ENCODE results near the gene ZSWIM5.
A peak's percentile ranks its signal among the peaks of the same experiment; 100 is the strongest.
"Not testable (repeated sequence)": the region's sequence is repeated elsewhere in the genome, so short reads cannot be mapped to it uniquely, and the experiment has no call there.

ZSWIM5 gene

GRCh38 chr1:45141247-45142003, 65.0 kb downstream of the ZSWIM5 start:
- no peak for DNase-seq (ENCODE audit: low read depth)

GRCh38 chr1:45136984-45137383, 69.4 kb downstream of the ZSWIM5 start:
- DNase-seq (ENCODE audit: low read depth): no peak

- no peak for DNase-seq (ENCODE audit: low read depth)
Measured at GRCh38 chr1:45135316-45135715, 71.1 kb downstream of the ZSWIM5 start.

- DNase-seq (ENCODE audit: low read depth): no peak
Measured at GRCh38 chr1:45134461-45134873, 71.9 kb downstream of the ZSWIM5 start.

DNA sequence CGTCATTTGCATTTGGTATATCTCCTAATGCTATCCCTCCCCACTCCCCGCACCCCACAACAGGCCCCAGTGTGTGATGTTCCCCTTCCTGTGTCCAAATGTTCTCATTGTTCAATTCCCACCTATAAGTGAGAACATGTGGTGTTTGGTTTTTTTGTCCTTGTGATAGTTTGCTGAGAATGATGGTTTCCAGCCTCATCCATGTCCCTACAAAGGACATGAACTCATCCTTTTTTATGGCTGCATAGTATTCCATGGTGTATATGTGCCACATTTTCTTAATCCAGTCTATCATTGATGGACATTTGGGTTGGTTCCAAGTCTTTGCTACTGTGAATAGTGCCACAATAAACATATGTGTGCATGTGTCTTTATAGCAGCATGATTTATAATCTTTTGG, 73.7 kb downstream of the ZSWIM5 start:
- not testable (repeated sequence) for DNase-seq (ENCODE audit: low read depth)

- DNase-seq (ENCODE audit: low read depth): no peak
Measured at GRCh38 chr1:45123358-45123757, 83.0 kb downstream of the ZSWIM5 start.

GRCh38 chr1:45122724-45123123, 83.7 kb downstream of the ZSWIM5 start:
- DNase-seq (ENCODE audit: low read depth): no peak

DNA sequence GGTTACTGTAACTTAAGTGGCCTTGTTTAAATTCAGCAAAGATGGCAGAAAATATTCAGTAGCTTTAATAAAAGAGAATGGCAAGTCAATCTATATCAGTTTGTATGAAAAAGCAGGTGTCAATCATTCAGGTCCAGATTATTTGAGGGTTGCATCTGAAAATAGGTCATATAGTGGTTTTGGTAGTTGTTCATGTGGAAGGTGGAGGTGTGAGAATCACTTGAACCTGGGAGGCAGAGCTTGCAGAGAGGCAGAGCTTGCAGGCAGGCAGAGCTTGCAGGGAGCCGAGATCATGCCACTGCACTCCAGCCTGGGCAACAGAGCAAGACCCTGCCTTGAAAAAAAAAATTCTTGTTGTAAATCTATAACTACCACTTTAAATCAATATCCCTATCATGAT, 88.6 kb downstream of the ZSWIM5 start:
- DNase-seq (ENCODE audit: low read depth): no peak

DNA sequence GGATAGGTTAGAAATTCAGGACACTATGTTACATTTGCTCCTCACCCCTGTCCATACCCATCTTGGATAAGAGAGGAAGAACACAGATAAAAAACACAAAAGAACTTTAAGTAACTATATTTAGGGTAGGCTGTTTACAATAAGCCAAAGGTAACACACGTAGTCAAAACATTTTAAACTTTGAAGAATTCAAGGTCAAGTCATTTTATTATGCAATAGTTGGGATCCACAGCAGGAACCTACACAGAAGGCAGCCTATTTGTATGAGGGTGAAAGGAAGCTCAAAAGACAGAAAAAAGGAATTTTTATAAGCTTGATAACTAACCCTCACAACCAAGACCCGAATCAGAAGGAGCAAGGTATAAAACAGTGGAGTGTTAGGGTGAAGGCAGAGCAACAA, 89.6 kb downstream of the ZSWIM5 start:
- DNase-seq (ENCODE audit: low read depth): no peak

- DNase-seq (ENCODE audit: low read depth): no peak
Measured at GRCh38 chr1:45116340-45116739, 90.1 kb downstream of the ZSWIM5 start.

- DNase-seq (ENCODE audit: low read depth): not testable (repeated sequence)
Measured at GRCh38 chr1:45115198-45115597, 91.2 kb downstream of the ZSWIM5 start.

- no peak for DNase-seq (ENCODE audit: low read depth)
Measured at GRCh38 chr1:45112661-45113060, 93.7 kb downstream of the ZSWIM5 start.

DNA sequence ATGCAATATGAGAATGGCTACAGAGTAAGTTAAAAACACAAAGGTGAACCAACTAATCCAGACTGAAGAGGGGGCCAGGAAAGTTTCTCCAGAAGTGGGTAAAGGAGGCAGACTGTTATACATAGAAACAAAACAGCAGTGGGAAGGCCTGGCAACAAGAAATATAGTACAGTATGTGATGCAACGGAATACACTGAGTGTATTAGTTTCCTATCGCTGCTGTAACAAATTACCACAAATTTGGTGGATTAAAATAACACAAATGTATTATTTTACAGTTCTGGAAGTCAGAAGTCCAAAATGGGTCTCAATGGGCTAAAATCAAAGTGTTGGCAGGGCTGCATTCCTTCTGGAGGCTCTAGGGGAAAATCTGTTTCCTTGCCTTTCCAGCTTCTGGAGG, 95.2 kb downstream of the ZSWIM5 start:
- no peak for DNase-seq (ENCODE audit: low read depth)

DNA sequence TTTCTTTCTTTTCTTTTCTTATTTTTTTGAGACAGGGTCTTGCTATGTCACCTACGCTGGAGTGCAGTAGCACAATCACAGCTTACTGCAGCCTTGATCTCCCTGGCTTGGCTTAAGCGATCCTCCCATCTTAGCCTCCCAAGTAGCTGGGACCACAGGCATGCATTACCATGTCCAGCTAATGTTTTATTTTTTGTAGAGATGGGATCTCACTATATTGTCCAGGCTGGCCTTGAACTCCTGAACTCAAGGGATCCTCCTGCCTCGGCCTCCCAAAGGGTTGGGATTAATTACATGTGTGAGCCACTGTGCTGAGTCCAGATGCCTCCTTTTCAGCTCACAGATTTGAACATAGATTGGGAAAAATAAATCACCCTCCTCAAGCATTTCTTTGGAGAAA, 98.6 kb downstream of the ZSWIM5 start:
- DNase-seq (ENCODE audit: low read depth): no peak

DNA sequence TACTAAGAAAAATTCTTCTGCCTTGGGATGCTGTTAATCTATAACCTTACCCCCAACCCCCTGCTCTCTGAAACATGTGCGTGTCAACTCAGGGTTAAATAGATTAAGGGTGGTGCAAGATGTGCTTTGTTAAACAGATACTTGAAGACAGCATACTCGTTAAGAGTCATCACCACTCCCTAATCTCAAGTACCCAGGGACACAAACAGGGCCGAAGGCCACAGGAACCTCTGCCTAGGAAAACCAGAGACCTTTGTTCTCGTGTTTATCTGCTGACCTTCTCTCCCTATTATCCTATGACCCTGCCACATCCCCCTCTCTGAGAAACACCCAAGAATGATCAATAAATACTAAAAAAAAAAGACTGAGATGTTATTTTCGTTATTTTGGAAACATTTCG, 99.5 kb downstream of the ZSWIM5 start:
- peak; percentile 3 for DNase-seq (ENCODE audit: low read depth)

DNA sequence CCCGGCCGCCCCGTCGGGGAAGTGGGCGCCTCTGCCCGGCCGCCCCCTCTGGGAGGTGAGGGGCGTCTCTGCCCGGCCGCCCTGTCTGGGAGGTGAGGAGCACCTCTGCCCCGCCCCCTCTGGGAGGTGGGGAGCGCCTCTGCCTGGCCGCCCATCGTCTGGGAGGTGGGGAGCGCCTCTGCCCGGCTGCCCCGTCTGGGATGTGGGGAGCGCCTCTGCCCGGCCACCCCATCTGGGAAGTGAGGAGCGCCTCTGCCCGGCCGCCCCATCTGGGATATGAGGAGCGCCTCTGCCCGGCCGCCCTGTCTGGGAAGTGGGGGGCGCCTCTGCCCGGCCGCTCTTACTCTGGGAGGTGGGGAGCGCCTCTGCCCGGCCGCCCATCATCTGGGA, 100.3 kb downstream of the ZSWIM5 start:
- not testable (repeated sequence) for DNase-seq (ENCODE audit: low read depth)

DNA sequence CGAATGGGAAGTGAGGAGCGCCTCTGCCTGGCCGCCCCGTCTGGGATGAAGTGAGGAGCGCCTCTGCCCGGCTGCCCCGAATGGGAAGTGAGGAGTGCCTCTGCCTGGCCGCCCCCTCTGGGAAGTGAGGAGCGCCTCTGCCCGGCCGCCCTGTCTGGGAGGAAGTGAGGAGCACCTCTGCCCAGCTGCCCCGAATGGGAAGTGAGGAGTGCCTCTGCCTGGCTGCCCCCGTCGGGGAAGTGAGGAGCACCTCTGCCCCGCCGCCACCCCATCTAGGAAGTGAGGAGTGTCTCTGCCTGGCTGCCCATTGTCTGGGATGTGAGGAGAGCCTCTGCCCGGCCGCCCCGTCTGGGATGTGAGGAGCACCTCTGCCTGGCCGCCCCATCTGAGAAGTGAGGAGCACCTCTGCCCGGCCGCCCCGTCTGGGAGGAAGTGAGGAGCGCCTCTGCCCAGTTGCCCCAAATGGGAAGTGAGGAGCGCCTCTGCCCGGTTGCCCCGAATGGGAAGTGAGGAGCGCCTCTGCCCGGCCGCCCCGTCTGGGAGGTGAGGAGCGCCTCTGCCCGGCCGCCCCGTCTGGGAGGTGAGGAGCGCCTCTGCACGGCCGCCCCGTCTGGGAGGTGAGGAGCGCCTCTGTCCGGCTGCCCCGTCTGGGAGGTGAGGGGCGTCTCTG, 100.8 kb downstream of the ZSWIM5 start:
- not testable (repeated sequence) for DNase-seq (ENCODE audit: low read depth)

DNA sequence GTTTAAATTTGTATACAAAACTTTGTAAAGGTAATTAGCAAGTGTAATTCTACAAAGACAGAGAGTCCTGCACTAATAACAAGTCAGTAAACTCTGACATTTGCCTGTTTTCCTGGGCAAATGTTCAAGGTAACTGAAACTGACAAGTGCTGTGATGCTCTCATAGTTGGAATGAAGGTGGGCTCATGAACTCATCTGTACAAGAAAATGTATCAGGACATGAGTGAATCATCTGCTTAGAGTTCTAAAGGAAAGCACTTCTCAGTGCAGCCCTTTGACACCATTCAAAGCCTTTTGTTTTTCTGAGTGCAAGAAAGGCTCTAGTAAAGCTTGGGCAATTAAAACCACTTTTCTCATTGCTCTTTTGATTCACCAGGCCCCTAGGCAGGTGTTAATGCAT, 102.9 kb downstream of the ZSWIM5 start:
- no peak for DNase-seq (ENCODE audit: low read depth)

DNA sequence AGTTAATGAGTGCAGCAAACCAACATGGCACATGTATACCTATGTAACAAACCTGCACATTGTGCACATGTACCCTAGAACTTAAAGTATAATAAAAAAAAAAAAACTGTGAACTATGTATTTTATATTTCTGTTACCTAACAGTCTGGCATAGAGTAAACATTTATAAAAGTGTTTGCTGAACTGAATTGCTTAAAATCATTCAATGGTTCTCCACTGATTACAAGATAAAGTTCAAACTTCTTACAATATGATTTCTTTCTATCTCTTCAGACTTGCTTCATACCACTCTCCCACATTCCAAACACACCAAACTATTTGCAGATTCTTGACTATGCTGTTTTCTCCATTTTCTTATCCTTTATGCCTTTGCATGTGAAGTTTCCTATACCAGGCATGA, 104.5 kb downstream of the ZSWIM5 start:
- no peak for DNase-seq (ENCODE audit: low read depth)

DNA sequence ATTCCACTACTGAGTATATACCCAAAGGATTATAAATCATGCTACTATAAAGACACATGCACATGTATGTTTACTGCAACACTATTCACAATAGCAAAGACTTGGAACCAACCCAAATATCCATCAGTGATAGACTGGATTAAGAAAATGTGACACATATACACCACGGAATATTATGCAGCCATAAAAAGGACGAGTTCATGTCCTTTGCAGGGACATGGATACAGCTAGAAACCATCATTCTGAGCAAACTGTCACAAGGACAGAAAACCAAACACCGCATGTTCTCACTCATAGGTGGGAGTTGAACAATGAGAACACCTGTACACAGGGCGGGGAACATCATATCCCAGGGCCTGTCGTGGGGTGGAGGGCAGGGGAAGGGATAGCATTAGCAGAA, 104.9 kb downstream of the ZSWIM5 start:
- DNase-seq (ENCODE audit: low read depth): not testable (repeated sequence)

- DNase-seq (ENCODE audit: low read depth): peak; percentile 48
Measured at GRCh38 chr1:45097944-45098343, 108.5 kb downstream of the ZSWIM5 start.

- no peak for DNase-seq (ENCODE audit: low read depth)
Measured at GRCh38 chr1:45097079-45097478, 109.3 kb downstream of the ZSWIM5 start.

GRCh38 chr1:45095450-45095849, 111.0 kb downstream of the ZSWIM5 start:
- no peak for DNase-seq (ENCODE audit: low read depth)

DNA sequence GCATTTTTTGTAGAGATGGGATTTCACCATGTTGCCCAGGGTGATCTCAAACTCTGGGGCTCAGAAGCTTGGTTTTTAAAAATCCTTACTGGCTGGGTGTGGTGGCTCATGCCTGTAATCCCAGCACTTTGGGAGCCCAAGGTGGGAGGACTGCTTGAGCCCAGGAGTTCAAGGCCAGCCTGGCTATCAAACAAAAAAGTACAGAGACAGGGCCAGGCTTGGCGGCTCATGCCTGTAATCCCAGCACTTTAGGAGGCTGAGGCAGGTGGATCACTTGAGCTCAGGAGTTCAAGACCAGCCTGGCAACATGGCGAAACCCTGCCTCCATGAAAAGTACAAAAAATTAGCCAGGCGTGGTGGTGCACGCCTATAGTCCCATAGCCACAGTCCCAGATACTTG, 112.0 kb downstream of the ZSWIM5 start:
- not testable (repeated sequence) for DNase-seq (ENCODE audit: low read depth)
